Measurements from ENCODE around the gene CNPY1. TPM values are rescaled to one million over a fixed set of nuclear protein-coding genes. Genes with fewer than 3 reads are reported as not detected.
"Not testable (repeated sequence)": the region's sequence is repeated elsewhere in the genome, so short reads cannot be mapped to it uniquely, and the experiment has no call there.

The CNPY1 gene
- total RNA-seq, 2 donors from 2014 or later = not detected

- DNase-seq (no peak), ATAC-seq (no peak)
- peaks cover 2% of the 10 kb centered on the region for H3K36me3 Mint-ChIP-seq (ENCODE audit: low read depth)
- no peaks in the 10 kb centered on the region for H3K9me3 ChIP-seq (ENCODE audit: control insufficient read depth, low read length, poor library complexity, severe bottlenecking)
- H3K27me3 Mint-ChIP-seq = peaks cover 84% of the 10 kb centered on the region
- no peak overlapping the region for H3K4me3 Mint-ChIP-seq
- peaks cover 13% of the 10 kb centered on the region for H3K4me1 Mint-ChIP-seq
- no peak overlapping the region for H3K27ac Mint-ChIP-seq
Observed at GRCh38 chr7:155530601-155531000, 15.8 kb downstream of the CNPY1 start.

GRCh38 chr7:155529845-155530244 lies 16.5 kb downstream of the CNPY1 start:
- DNase-seq (no peak), ATAC-seq (no peak)
- peaks cover 2% of the 10 kb centered on the region for H3K36me3 Mint-ChIP-seq (ENCODE audit: low read depth)
- H3K27me3 Mint-ChIP-seq = peaks cover 83% of the 10 kb centered on the region
- no peak overlapping the region for H3K4me3 Mint-ChIP-seq
- H3K27ac Mint-ChIP-seq = no peak overlapping the region
- no peaks in the 10 kb centered on the region for H3K9me3 ChIP-seq (ENCODE audit: control insufficient read depth, low read length, poor library complexity, severe bottlenecking)
- peaks cover 13% of the 10 kb centered on the region for H3K4me1 Mint-ChIP-seq

- peaks cover 12% of the 10 kb centered on the region for H3K4me1 Mint-ChIP-seq
- no peak overlapping the region for H3K4me3 Mint-ChIP-seq
- no peak overlapping the region for H3K27ac Mint-ChIP-seq
- no peaks in the 10 kb centered on the region for H3K9me3 ChIP-seq (ENCODE audit: control insufficient read depth, low read length, poor library complexity, severe bottlenecking)
- peaks cover 2% of the 10 kb centered on the region for H3K36me3 Mint-ChIP-seq (ENCODE audit: low read depth)
- H3K27me3 Mint-ChIP-seq = peaks cover 78% of the 10 kb centered on the region
- ATAC-seq (no peak), DNase-seq (no peak)
Observed at GRCh38 chr7:155529346-155529745, 17.0 kb downstream of the CNPY1 start.

GRCh38 chr7:155527664-155528063 lies 18.7 kb downstream of the CNPY1 start:
- Mint-ChIP-seq H3K27ac (no peak overlapping the region), H3K27me3 (peaks cover 81% of the 10 kb centered on the region), H3K4me3 (no peak overlapping the region), H3K36me3 (ENCODE audit: low read depth) (peaks cover 2% of the 10 kb centered on the region), H3K4me1 (peaks cover 3% of the 10 kb centered on the region)
- no peaks in the 10 kb centered on the region for H3K9me3 ChIP-seq (ENCODE audit: control insufficient read depth, low read length, poor library complexity, severe bottlenecking)
- DNase-seq = no peak
- no peak for ATAC-seq

GRCh38 chr7:155526225-155526624 lies 20.1 kb downstream of the CNPY1 start:
- H3K27ac Mint-ChIP-seq = no peak overlapping the region
- H3K4me3 Mint-ChIP-seq = no peak overlapping the region
- no peaks in the 10 kb centered on the region for H3K9me3 ChIP-seq (ENCODE audit: control insufficient read depth, low read length, poor library complexity, severe bottlenecking)
- DNase-seq (no peak), ATAC-seq (no peak)
- no peaks in the 10 kb centered on the region for H3K4me1 Mint-ChIP-seq
- peaks cover 2% of the 10 kb centered on the region for H3K36me3 Mint-ChIP-seq (ENCODE audit: low read depth)
- H3K27me3 Mint-ChIP-seq = peaks cover 80% of the 10 kb centered on the region

GRCh38 chr7:155524018-155524556 lies 22.3 kb downstream of the CNPY1 start:
- Mint-ChIP-seq H3K36me3 (ENCODE audit: low read depth) (no peaks in the 10 kb centered on the region), H3K27ac (no peak overlapping the region), H3K4me1 (no peaks in the 10 kb centered on the region), H3K27me3 (peaks cover 74% of the 10 kb centered on the region), H3K4me3 (no peak overlapping the region)
- ATAC-seq = no peak
- DNase-seq = no peak
- no peaks in the 10 kb centered on the region for H3K9me3 ChIP-seq (ENCODE audit: control insufficient read depth, low read length, poor library complexity, severe bottlenecking)

GRCh38 chr7:155523168-155523675 lies 23.1 kb downstream of the CNPY1 start:
- no peaks in the 10 kb centered on the region for H3K9me3 ChIP-seq (ENCODE audit: control insufficient read depth, low read length, poor library complexity, severe bottlenecking)
- ATAC-seq = no peak
- Mint-ChIP-seq H3K27me3 (peaks cover 76% of the 10 kb centered on the region), H3K36me3 (ENCODE audit: low read depth) (no peaks in the 10 kb centered on the region), H3K4me1 (no peaks in the 10 kb centered on the region), H3K27ac (no peak overlapping the region), H3K4me3 (no peak overlapping the region)
- no peak for DNase-seq

GRCh38 chr7:155521743-155522398 lies 24.5 kb downstream of the CNPY1 start:
- no peaks in the 10 kb centered on the region for H3K9me3 ChIP-seq (ENCODE audit: control insufficient read depth, low read length, poor library complexity, severe bottlenecking)
- DNase-seq = no peak
- no peaks in the 10 kb centered on the region for H3K4me1 Mint-ChIP-seq
- no peak overlapping the region for H3K27ac Mint-ChIP-seq
- H3K27me3 Mint-ChIP-seq = peaks cover 81% of the 10 kb centered on the region
- H3K36me3 Mint-ChIP-seq (ENCODE audit: low read depth) = no peaks in the 10 kb centered on the region
- H3K4me3 Mint-ChIP-seq = no peak overlapping the region
- ATAC-seq = no peak

- Mint-ChIP-seq H3K27ac (no peak overlapping the region), H3K36me3 (ENCODE audit: low read depth) (no peaks in the 10 kb centered on the region), H3K27me3 (peaks cover 83% of the 10 kb centered on the region), H3K4me1 (no peaks in the 10 kb centered on the region), H3K4me3 (no peak overlapping the region)
- ATAC-seq (no peak), DNase-seq (no peak)
- H3K9me3 ChIP-seq (ENCODE audit: control insufficient read depth, low read length, poor library complexity, severe bottlenecking) = no peaks in the 10 kb centered on the region
Observed at GRCh38 chr7:155521007-155521742, 25.2 kb downstream of the CNPY1 start.

GRCh38 chr7:155520114-155520513 lies 26.2 kb downstream of the CNPY1 start:
- Mint-ChIP-seq H3K4me1 (no peaks in the 10 kb centered on the region), H3K4me3 (no peak overlapping the region), H3K27me3 (peaks cover 83% of the 10 kb centered on the region), H3K36me3 (ENCODE audit: low read depth) (no peaks in the 10 kb centered on the region), H3K27ac (no peak overlapping the region)
- DNase-seq = no peak
- H3K9me3 ChIP-seq (ENCODE audit: control insufficient read depth, low read length, poor library complexity, severe bottlenecking) = no peaks in the 10 kb centered on the region
- ATAC-seq = no peak

- ATAC-seq; H3K9me3 ChIP-seq (ENCODE audit: control insufficient read depth, low read length, poor library complexity, severe bottlenecking); H3K4me1 Mint-ChIP-seq; DNase-seq; H3K4me3 Mint-ChIP-seq; H3K36me3 Mint-ChIP-seq (ENCODE audit: low read depth); H3K27ac Mint-ChIP-seq: not testable (repeated sequence)
- H3K27me3 Mint-ChIP-seq = peaks cover 84% of the 10 kb centered on the region
Observed at GRCh38 chr7:155519358-155519757, 27.0 kb downstream of the CNPY1 start.

GRCh38 chr7:155518633-155519032 lies 27.7 kb downstream of the CNPY1 start:
- peaks cover 85% of the 10 kb centered on the region for H3K27me3 Mint-ChIP-seq
- no peak overlapping the region for H3K4me3 Mint-ChIP-seq
- ATAC-seq (no peak), DNase-seq (no peak)
- H3K4me1 Mint-ChIP-seq = no peaks in the 10 kb centered on the region
- no peaks in the 10 kb centered on the region for H3K36me3 Mint-ChIP-seq (ENCODE audit: low read depth)
- no peaks in the 10 kb centered on the region for H3K9me3 ChIP-seq (ENCODE audit: control insufficient read depth, low read length, poor library complexity, severe bottlenecking)
- H3K27ac Mint-ChIP-seq = no peak overlapping the region

- no peaks in the 10 kb centered on the region for H3K9me3 ChIP-seq (ENCODE audit: control insufficient read depth, low read length, poor library complexity, severe bottlenecking)
- no peak overlapping the region for H3K27ac Mint-ChIP-seq
- ATAC-seq (no peak), DNase-seq (no peak)
- peaks cover 84% of the 10 kb centered on the region for H3K27me3 Mint-ChIP-seq
- no peaks in the 10 kb centered on the region for H3K4me1 Mint-ChIP-seq
- no peaks in the 10 kb centered on the region for H3K36me3 Mint-ChIP-seq (ENCODE audit: low read depth)
- no peak overlapping the region for H3K4me3 Mint-ChIP-seq
Observed at GRCh38 chr7:155517969-155518368, 28.4 kb downstream of the CNPY1 start.

Data from T-helper 17 cell (primary cell).